ENCODE measurements around the gene RPRD2. TPM values are rescaled to one million over a fixed set of nuclear protein-coding genes. Genes with fewer than 3 reads are reported as not detected.

The RPRD2 gene
- polyA plus RNA-seq, 3 donors = 5.9 to 9.7 (median 8.2) TPM

- Mint-ChIP-seq H3K4me3 (no peak overlapping the region), H3K9me3 (no peaks in the 10 kb centered on the region), H3K36me3 (peaks cover 59 to 81% of the 10 kb centered on the region in 2 donors), H3K4me1 (peaks cover 1% of the 10 kb centered on the region), H3K27ac (no peak overlapping the region), H3K27me3 (ENCODE audit: low read depth in 3 of 3) (peaks cover 0 to 2% (median 0%) of the 10 kb centered on the region in 3 donors)
- Histone ChIP-seq H3K4me1 (ENCODE audit: control insufficient read depth in 1 of 2, insufficient read depth in 2 of 2, low read length in 2 of 2) (no peaks in the 10 kb centered on the region), H3K4me3 (replicated peaks in 1 of 3; ENCODE audit: low read depth in 2 of 3, low read length in 3 of 3) (no peak overlapping the region), H3K9me3 (replicated peaks in 1 of 2; ENCODE audit: control insufficient read depth in 1 of 2, insufficient read depth in 1 of 2, low read length in 2 of 2) (no peaks in the 10 kb centered on the region), H3K27me3 (ENCODE audit: control insufficient read depth in 2 of 2, insufficient read depth in 2 of 2, low read length in 2 of 2) (no peaks in the 10 kb centered on the region), H4K20me1 (ENCODE audit: insufficient read depth, low read length) (no peaks in the 10 kb centered on the region), H2AFZ (ENCODE audit: insufficient read depth, low read depth, low read length, poor library complexity, severe bottlenecking) (no peak overlapping the region), H3K27ac (ENCODE audit: low read depth in 1 of 2, low read length in 2 of 2) (no peak overlapping the region), H3K36me3 (replicated peaks in 1 of 2; ENCODE audit: control insufficient read depth in 1 of 2, insufficient read depth in 2 of 2, low read length in 2 of 2) (peaks cover 61 to 90% of the 10 kb centered on the region in 2 donors), H3K79me2 (ENCODE audit: insufficient read depth, low read length) (no peaks in the 10 kb centered on the region), H3K4me2 (replicated peaks; ENCODE audit: extremely low read depth, low read length, poor library complexity, severe bottlenecking) (no peak overlapping the region), H3K9ac (ENCODE audit: insufficient read depth, low read length, poor library complexity, severe bottlenecking) (no peak overlapping the region)
- TF ChIP-seq, protein P1, sequence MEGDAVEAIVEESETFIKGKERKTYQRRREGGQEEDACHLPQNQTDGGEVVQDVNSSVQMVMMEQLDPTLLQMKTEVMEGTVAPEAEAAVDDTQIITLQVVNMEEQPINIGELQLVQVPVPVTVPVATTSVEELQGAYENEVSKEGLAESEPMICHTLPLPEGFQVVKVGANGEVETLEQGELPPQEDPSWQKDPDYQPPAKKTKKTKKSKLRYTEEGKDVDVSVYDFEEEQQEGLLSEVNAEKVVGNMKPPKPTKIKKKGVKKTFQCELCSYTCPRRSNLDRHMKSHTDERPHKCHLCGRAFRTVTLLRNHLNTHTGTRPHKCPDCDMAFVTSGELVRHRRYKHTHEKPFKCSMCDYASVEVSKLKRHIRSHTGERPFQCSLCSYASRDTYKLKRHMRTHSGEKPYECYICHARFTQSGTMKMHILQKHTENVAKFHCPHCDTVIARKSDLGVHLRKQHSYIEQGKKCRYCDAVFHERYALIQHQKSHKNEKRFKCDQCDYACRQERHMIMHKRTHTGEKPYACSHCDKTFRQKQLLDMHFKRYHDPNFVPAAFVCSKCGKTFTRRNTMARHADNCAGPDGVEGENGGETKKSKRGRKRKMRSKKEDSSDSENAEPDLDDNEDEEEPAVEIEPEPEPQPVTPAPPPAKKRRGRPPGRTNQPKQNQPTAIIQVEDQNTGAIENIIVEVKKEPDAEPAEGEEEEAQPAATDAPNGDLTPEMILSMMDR (IDR thresholded peaks at IDR 0.05) = no peak
- intact Hi-C loops (cut with micrococcal nuclease) = loop anchor here in 1 of 2 donors (5.0 kb wide), 1 partner anchor 63 kb away; no protein-coding TSS in a partner anchor
- no peak for DNase-seq
- WGBS (ENCODE audit: insufficient coverage) = no CpG with 5 or more reads among the region's 1 CpG
Measured at GRCh38 chr1:150469291-150469690, 105.3 kb downstream of the RPRD2 start.

GRCh38 chr1:150472601-150473200, 108.8 kb downstream of the RPRD2 start:
- H2AFZ ChIP-seq (ENCODE audit: insufficient read depth, low read depth, low read length, poor library complexity, severe bottlenecking) = no peak overlapping the region
- Mint-ChIP-seq H3K4me3 (no peak overlapping the region), H3K9me3 (no peaks in the 10 kb centered on the region), H3K27me3 (ENCODE audit: low read depth in 3 of 3) (peaks cover 0 to 2% (median 0%) of the 10 kb centered on the region in 3 donors), H3K4me1 (no peaks in the 10 kb centered on the region), H3K27ac (peak overlapping the region in 1 of 7 donors; percentile 40), H3K36me3 (peaks cover 41 to 50% of the 10 kb centered on the region in 2 donors)
- H3K27me3 ChIP-seq (ENCODE audit: control insufficient read depth in 2 of 2, insufficient read depth in 2 of 2, low read length in 2 of 2) = no peaks in the 10 kb centered on the region
- H3K4me1 ChIP-seq (ENCODE audit: control insufficient read depth in 1 of 2, insufficient read depth in 2 of 2, low read length in 2 of 2) = no peaks in the 10 kb centered on the region
- H3K9me3 ChIP-seq (replicated peaks in 1 of 2; ENCODE audit: control insufficient read depth in 1 of 2, insufficient read depth in 1 of 2, low read length in 2 of 2) = no peaks in the 10 kb centered on the region
- no peak overlapping the region for H3K27ac ChIP-seq (ENCODE audit: low read depth in 1 of 2, low read length in 2 of 2)
- no peak overlapping the region for H3K4me3 ChIP-seq (replicated peaks in 1 of 3; ENCODE audit: low read depth in 2 of 3, low read length in 3 of 3)
- H3K4me2 ChIP-seq (replicated peaks; ENCODE audit: extremely low read depth, low read length, poor library complexity, severe bottlenecking) = no peak overlapping the region
- TF ChIP-seq, protein P1 (IDR thresholded peaks at IDR 0.05) = no peak
- H3K79me2 ChIP-seq (ENCODE audit: insufficient read depth, low read length) = no peaks in the 10 kb centered on the region
- no peaks in the 10 kb centered on the region for H4K20me1 ChIP-seq (ENCODE audit: insufficient read depth, low read length)
- 97% methylated on average over 5 of the region's 10 CpGs for WGBS (ENCODE audit: insufficient coverage)
- DNase-seq = no peak
- no peak overlapping the region for H3K9ac ChIP-seq (ENCODE audit: insufficient read depth, low read length, poor library complexity, severe bottlenecking)
- intact Hi-C loops (cut with micrococcal nuclease) = no loop called here
- peaks cover 41 to 60% of the 10 kb centered on the region in 2 donors for H3K36me3 ChIP-seq (replicated peaks in 1 of 2; ENCODE audit: control insufficient read depth in 1 of 2, insufficient read depth in 2 of 2, low read length in 2 of 2)

Data from CD14-positive monocyte (primary cell).